ENCODE results near the gene GOLGA3.

Gene GOLGA3

GRCh38 chr12:132789099-132789471 lies 39.6 kb downstream of the GOLGA3 start:
- Histone ChIP-seq H3K4me1 (ENCODE audit: insufficient read depth, low read length, poor library complexity, severe bottlenecking) (peaks cover 6% of the 10 kb centered on the region), H4K20me1 (ENCODE audit: insufficient read depth, low read length, poor library complexity, severe bottlenecking) (no peaks in the 10 kb centered on the region), H2AFZ (ENCODE audit: low read length) (no peak overlapping the region), H3K4me2 (ENCODE audit: low read depth, low read length, poor library complexity, severe bottlenecking) (no peak overlapping the region), H3K9ac (ENCODE audit: low read depth, low read length, poor library complexity, severe bottlenecking) (no peak overlapping the region), H3K36me3 (ENCODE audit: insufficient read depth, low read length) (peaks cover 34% of the 10 kb centered on the region; the same call in 1 of the 2 replicates), H3K9me2 (replicated peaks; ENCODE audit: low read depth, low read length) (no peaks in the 10 kb centered on the region), H3F3A (ENCODE audit: low read depth) (no peaks in the 10 kb centered on the region), H3K27me3 (ENCODE audit: insufficient read depth, low read length, poor library complexity, severe bottlenecking) (no peaks in the 10 kb centered on the region), H3K4me3 (ENCODE audit: low read length, poor library complexity, severe bottlenecking) (no peak overlapping the region), H3K79me2 (ENCODE audit: insufficient read depth, low read length) (no peaks in the 10 kb centered on the region), H3K9me3 (ENCODE audit: insufficient read depth, low read depth, low read length) (no peaks in the 10 kb centered on the region)
- TF ChIP-seq EZH2phosphoT487 (IDR thresholded peaks at IDR 0.05; ENCODE audit: borderline replicate concordance) (no peak), CTCF (conservative IDR thresholded peaks at IDR 0.05; ENCODE audit: low read length) (no peak)

- H3K36me3 ChIP-seq (ENCODE audit: insufficient read depth, low read length), result peaks cover 34% of the 10 kb centered on the region; the same call in 1 of the 2 replicates
- TF ChIP-seq EZH2phosphoT487 (IDR thresholded peaks at IDR 0.05; ENCODE audit: borderline replicate concordance) (no peak), CTCF (conservative IDR thresholded peaks at IDR 0.05; ENCODE audit: low read length) (no peak)
- H3K9me2 ChIP-seq (replicated peaks; ENCODE audit: low read depth, low read length), result no peaks in the 10 kb centered on the region
- no peak overlapping the region for H3K4me2 ChIP-seq (ENCODE audit: low read depth, low read length, poor library complexity, severe bottlenecking)
- no peaks in the 10 kb centered on the region for H3K79me2 ChIP-seq (ENCODE audit: insufficient read depth, low read length)
- H2AFZ ChIP-seq (ENCODE audit: low read length), result no peak overlapping the region
- H3K4me1 ChIP-seq (ENCODE audit: insufficient read depth, low read length, poor library complexity, severe bottlenecking), result peaks cover 6% of the 10 kb centered on the region
- no peaks in the 10 kb centered on the region for H3K27me3 ChIP-seq (ENCODE audit: insufficient read depth, low read length, poor library complexity, severe bottlenecking)
- no peaks in the 10 kb centered on the region for H3F3A ChIP-seq (ENCODE audit: low read depth)
- H3K4me3 ChIP-seq (ENCODE audit: low read length, poor library complexity, severe bottlenecking), result no peak overlapping the region
- H4K20me1 ChIP-seq (ENCODE audit: insufficient read depth, low read length, poor library complexity, severe bottlenecking), result no peaks in the 10 kb centered on the region
- H3K9me3 ChIP-seq (ENCODE audit: insufficient read depth, low read depth, low read length), result no peaks in the 10 kb centered on the region
- H3K9ac ChIP-seq (ENCODE audit: low read depth, low read length, poor library complexity, severe bottlenecking), result no peak overlapping the region
Measured at GRCh38 chr12:132788375-132789098, 40.1 kb downstream of the GOLGA3 start.

- H3K9me2 ChIP-seq (replicated peaks; ENCODE audit: low read depth, low read length), result no peaks in the 10 kb centered on the region
- no peak overlapping the region for H3K9ac ChIP-seq (ENCODE audit: low read depth, low read length, poor library complexity, severe bottlenecking)
Measured at GRCh38 chr12:132787877-132788276, 40.8 kb downstream of the GOLGA3 start.

More at GRCh38 chr12:132787877-132788276, 40.8 kb downstream of the GOLGA3 start:
- Histone ChIP-seq H2AFZ (ENCODE audit: low read length) (no peak overlapping the region), H3K4me2 (ENCODE audit: low read depth, low read length, poor library complexity, severe bottlenecking) (no peak overlapping the region), H3K79me2 (ENCODE audit: insufficient read depth, low read length) (no peaks in the 10 kb centered on the region), H3K36me3 (ENCODE audit: insufficient read depth, low read length) (peaks cover 33% of the 10 kb centered on the region; the same call in 1 of the 2 replicates), H3K4me1 (ENCODE audit: insufficient read depth, low read length, poor library complexity, severe bottlenecking) (peaks cover 6% of the 10 kb centered on the region), H4K20me1 (ENCODE audit: insufficient read depth, low read length, poor library complexity, severe bottlenecking) (no peaks in the 10 kb centered on the region), H3K4me3 (ENCODE audit: low read length, poor library complexity, severe bottlenecking) (no peak overlapping the region), H3F3A (ENCODE audit: low read depth) (no peaks in the 10 kb centered on the region), H3K9me3 (ENCODE audit: insufficient read depth, low read depth, low read length) (no peaks in the 10 kb centered on the region), H3K27me3 (ENCODE audit: insufficient read depth, low read length, poor library complexity, severe bottlenecking) (no peaks in the 10 kb centered on the region)
- TF ChIP-seq CTCF (conservative IDR thresholded peaks at IDR 0.05; ENCODE audit: low read length), result no peak

Measured in Loucy (cell line).